ENCODE data around the gene GUCA2A.

GUCA2A gene

DNA sequence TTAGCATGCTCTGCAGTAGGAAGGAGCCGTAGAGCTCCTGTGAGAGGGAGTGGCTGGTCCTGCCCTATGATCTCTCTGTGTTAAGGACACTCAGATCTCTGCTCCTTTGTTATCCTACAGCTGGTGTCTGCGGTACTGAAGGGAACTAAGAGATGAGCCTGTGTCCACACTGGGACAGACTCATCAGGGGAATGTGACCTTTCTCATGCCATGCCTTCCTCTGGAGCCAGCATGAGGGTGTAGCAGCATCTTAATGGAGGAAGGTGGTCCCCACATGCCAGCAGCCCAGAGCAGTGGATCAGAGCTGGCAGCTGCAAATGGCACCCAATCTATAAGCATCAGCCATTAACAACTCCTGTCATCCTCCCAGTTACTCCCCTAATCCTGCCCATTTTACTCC, 36.0 kb downstream of the GUCA2A start:
- no peak for DNase-seq

DNA sequence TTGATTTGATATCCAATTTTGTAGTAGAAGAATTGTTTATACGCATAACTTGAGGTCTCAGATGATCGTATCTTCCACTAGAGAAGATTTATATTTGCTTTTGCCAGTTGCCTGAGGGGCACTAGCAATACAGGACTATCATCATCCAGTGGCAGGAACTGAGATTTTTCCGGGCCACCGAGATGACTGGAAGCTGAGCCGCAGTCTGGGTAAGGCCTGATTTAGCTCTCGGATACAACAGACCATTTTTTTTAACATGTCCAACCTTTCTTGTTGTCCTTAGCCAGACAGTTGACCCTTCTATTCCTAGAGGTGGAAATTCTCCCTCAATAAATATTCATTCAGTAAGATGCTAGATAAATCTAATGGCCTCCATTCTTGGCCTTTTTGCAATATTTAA, 36.8 kb downstream of the GUCA2A start:
- no peak for DNase-seq

DNA sequence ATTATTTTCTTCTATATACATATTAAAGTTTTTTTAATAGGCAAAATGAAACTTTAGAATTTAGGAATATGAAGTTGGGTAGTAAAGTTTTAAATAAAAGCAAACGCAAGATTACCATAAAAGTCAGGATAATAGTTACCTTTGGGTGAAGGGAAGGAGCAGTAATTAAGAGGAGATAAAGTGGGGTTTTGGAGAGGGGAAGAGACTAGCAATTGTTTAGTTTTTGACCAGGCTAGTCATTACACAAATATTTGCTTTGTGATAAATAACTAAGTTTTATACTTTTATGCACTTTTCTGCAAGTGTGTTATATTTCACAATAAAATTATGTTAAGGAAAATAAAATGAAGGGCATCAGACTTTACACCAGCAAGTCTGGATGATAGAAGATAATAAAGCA, 39.0 kb downstream of the GUCA2A start:
- DNase-seq: no peak

DNA sequence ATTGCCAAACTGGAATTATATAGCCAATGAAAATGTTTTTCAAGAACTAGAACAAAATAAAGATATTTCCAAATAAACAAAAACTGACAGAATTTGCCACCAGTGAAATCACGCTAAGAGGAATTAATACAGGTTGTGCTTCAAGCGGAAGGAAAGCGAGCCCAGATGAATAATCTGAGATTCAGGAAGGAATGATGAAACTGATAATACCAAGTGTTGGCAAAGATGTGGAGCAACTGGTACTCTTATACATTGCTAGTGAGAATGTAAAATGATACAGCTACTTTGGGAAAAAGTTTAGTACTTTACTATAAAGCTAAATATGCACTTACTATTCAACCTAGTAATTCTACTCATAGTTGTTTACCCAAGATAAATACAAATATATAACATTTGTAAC, 42.1 kb downstream of the GUCA2A start:
- no peak for DNase-seq

DNA sequence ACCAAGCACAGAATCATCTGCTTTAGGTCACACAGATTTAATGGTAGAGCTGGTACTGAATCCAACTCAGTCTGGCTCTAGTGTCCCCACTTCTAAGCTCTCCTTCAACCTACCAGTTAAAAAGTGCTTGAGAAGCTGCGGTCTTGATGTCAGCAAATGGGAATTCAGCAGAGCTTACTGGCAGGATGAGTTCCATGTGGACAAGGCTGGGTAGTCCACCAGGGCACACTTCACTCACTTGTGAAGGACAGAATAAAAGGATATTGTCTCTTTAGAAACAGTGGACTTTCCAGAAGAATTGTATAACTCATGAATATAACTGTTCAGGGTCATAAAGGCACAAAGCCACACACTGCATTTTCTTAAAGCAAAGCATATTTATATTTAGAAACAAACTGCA, 46.4 kb downstream of the GUCA2A start:
- no peak for DNase-seq

DNA sequence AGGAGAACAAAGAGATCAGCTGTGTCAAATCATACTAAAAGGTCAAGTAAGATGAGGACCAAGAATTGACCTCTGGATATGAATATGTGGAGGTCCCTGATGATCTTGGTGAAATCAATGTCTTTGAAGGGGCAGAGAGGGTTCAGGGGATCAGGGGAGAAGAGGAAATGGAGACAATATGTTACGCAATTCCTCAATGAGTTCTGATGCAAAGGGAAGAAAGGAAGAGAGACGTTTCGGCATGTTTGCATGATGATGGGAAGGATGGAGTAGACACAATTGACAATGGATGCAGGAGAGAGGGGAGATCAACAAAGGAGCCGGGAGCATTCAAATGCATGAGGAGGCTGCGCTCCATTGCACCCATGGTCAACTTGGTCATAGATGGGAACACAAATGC, 47.3 kb downstream of the GUCA2A start:
- DNase-seq: no peak

DNA sequence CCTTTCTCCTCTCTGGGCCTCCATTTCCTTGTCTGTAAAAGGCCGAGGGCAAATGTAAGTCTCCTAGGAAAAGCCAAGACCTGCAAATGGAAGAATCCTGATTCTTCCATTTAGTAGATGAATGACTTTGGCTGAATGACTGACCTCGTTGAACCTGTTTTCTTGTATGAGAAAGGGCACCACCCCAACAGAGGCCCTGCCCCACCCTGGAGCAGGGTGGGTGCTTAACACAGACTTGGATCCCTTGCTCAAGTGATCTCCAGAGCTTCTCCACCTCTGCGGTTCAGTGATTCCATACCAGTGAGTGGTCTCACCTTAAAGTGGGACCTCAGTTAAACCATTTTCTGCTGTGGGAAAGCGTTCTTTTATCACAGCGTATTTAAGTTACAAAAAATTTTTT, 50.3 kb downstream of the GUCA2A start:
- DNase-seq: no peak

Measured in NCI-H2029 (cell line).